ENCODE measurements around the gene PDE4B.

PDE4B gene

DNA sequence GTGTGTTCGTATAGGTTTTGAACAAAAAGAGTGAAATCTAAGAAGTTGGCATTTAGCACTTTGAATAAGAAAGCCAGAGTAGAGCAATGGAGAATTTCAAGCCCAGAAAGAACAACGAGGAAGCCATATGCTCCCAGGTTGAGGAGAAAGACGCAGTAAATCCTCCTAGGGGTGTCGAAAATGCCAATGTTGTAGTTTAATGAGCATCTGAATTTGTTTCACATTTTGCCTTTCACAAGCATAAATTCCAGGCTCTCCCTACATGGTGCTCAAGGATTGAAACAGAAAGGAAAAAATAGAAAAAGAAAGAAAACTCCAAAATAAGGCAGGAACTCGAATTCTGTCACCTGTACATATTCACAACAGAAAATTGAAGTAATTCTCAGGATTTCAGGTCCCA, 476.5 kb downstream of the PDE4B start:
- TF ChIP-seq, protein P1, sequence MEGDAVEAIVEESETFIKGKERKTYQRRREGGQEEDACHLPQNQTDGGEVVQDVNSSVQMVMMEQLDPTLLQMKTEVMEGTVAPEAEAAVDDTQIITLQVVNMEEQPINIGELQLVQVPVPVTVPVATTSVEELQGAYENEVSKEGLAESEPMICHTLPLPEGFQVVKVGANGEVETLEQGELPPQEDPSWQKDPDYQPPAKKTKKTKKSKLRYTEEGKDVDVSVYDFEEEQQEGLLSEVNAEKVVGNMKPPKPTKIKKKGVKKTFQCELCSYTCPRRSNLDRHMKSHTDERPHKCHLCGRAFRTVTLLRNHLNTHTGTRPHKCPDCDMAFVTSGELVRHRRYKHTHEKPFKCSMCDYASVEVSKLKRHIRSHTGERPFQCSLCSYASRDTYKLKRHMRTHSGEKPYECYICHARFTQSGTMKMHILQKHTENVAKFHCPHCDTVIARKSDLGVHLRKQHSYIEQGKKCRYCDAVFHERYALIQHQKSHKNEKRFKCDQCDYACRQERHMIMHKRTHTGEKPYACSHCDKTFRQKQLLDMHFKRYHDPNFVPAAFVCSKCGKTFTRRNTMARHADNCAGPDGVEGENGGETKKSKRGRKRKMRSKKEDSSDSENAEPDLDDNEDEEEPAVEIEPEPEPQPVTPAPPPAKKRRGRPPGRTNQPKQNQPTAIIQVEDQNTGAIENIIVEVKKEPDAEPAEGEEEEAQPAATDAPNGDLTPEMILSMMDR (IDR thresholded peaks at IDR 0.05; ENCODE audit: control insufficient read depth, extremely low read depth, insufficient read depth): no peak
- DNase-seq (ENCODE audit: low read depth): no peak
- H3K4me3 ChIP-seq (ENCODE audit: low read depth, low read length): no peak overlapping the region

GRCh38 chr1:66270119-66270812, 477.6 kb downstream of the PDE4B start:
- no peak overlapping the region for H3K4me3 ChIP-seq (ENCODE audit: low read depth, low read length)
- DNase-seq (ENCODE audit: low read depth): no peak
- TF ChIP-seq, protein P1 (IDR thresholded peaks at IDR 0.05; ENCODE audit: control insufficient read depth, extremely low read depth, insufficient read depth): no peak

DNA sequence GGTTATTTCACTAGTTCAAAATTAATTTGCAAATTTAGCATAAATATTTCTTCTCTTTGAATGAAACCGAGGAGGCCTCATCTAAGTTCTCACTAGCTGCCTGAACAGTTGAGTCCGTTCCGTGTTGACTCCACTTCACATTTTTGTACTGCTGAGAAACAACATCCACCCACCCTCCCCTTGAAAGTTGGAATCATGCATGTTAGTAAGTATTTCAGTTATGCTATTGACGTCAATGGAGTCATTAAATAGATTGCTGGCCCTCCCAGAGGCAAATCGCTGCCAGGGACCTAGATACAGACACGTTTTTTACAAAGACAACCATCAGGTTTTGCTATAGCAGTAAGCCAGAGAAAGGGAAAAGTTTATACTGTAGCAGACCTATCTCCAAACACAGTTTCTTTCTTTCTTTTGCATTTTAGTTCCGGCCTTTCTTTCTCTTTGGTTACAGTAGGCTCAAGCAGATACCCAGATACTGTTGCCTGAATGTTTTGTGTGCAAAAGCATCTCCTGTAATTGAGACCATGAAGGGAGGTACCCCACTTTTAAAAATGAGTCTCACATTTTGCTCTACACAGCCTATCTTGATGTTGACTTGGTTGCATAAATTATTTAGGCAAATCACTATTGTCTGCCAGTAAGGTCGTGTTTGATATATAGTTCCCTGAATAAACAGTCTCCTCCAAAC, 478.7 kb downstream of the PDE4B start:
- H3K4me3 ChIP-seq (ENCODE audit: low read depth, low read length): no peak overlapping the region
- peak; percentile 82 for DNase-seq (ENCODE audit: low read depth)
- TF ChIP-seq, protein P1 (IDR thresholded peaks at IDR 0.05; ENCODE audit: control insufficient read depth, extremely low read depth, insufficient read depth): no peak

DNA sequence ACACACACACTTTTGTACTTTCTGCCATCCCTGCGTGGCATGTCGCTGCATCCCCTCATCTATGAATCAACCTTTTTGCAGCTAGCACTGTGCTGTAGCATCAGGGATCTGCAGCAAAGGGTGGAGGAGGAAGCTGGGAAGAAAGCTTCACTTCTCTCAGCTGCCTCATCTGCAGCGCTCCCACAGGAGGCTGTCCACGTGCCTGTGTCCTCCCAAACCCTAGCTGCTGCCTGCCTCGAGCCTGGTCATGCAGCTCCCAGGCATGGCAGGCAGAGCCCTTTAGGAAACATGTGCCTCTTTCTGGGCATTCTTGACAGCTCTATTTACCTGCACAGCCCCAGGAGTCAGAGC, 479.2 kb downstream of the PDE4B start:
- no peak for DNase-seq (ENCODE audit: low read depth)
- TF ChIP-seq, protein P1 (IDR thresholded peaks at IDR 0.05; ENCODE audit: control insufficient read depth, extremely low read depth, insufficient read depth): no peak
- no peak overlapping the region for H3K4me3 ChIP-seq (ENCODE audit: low read depth, low read length)

DNA sequence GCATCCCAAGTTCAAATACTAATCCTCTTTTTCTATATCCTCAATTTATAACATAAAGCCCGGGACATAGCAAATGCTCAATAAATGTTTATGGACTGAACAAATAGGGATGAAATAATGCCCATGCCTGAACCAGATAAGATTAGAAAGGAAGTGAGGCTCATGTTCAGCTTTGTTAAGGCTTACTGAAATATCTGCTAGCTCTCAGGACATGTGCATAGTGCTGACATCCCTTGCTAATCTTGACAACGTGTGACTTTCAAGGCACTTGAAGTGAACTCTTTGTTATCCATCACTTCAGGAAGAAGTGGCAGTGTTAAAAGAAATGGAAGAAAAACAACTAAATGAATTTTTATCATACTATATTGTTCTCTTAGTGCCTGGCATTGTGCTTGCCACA, 481.0 kb downstream of the PDE4B start:
- DNase-seq (ENCODE audit: low read depth): no peak

GRCh38 chr1:66274634-66275033, 481.9 kb downstream of the PDE4B start:
- no peak overlapping the region for H3K4me3 ChIP-seq (ENCODE audit: low read depth, low read length)
- TF ChIP-seq, protein P1 (IDR thresholded peaks at IDR 0.05; ENCODE audit: control insufficient read depth, extremely low read depth, insufficient read depth): no peak
- no peak for DNase-seq (ENCODE audit: low read depth)

More for the DNA sequence above, 481.0 kb downstream of the PDE4B start:
- H3K4me3 ChIP-seq (ENCODE audit: low read depth, low read length): no peak overlapping the region
- TF ChIP-seq, protein P1 (IDR thresholded peaks at IDR 0.05; ENCODE audit: control insufficient read depth, extremely low read depth, insufficient read depth): no peak

Measured in LNCaP clone FGC (cell line).